HEK293 (cell line): ENCODE measurements around the gene CHCHD1.

Source experiments
- CTCF ChIP-seq: fragments of 450-650 bp; formaldehyde crosslinking; IDR thresholded peaks from 2 replicates; pipeline ENCODE4 v1.5.1; 2016; ENCODE audit warnings: missing biosample characterization, missing genetic modification characterization
- GLI4 ChIP-seq: fragments of 450-650 bp; formaldehyde crosslinking; IDR thresholded peaks from 2 replicates; pipeline ENCODE4 v1.5.1; 2016; ENCODE audit warnings: missing biosample characterization, missing genetic modification characterization
- OVOL3 ChIP-seq: fragments of 450-650 bp; formaldehyde crosslinking; IDR thresholded peaks from 2 replicates; pipeline ENCODE4 v1.5.1; 2016; ENCODE audit warnings: missing biosample characterization, missing genetic modification characterization
- ZBTB26 ChIP-seq: fragments of 450-650 bp; formaldehyde crosslinking; optimal IDR thresholded peaks from 2 replicates; pipeline ENCODE3; 2016; ENCODE audit warnings: missing biosample characterization, mild to moderate bottlenecking, missing genetic modification characterization
- ZNF175 ChIP-seq: fragments of 450-650 bp; formaldehyde crosslinking; IDR thresholded peaks from 2 replicates; pipeline ENCODE4 v1.5.1; 2016; ENCODE audit warnings: missing biosample characterization, missing genetic modification characterization
- ZNF404 ChIP-seq: fragments of 450-650 bp; formaldehyde crosslinking; IDR thresholded peaks from 2 replicates; pipeline ENCODE4 v1.5.1; 2017; ENCODE audit warnings: missing biosample characterization, missing genetic modification characterization
- ZNF585B ChIP-seq: fragments of 450-650 bp; formaldehyde crosslinking; IDR thresholded peaks from 2 replicates; pipeline ENCODE4 v1.5.1; 2016; ENCODE audit warnings: missing biosample characterization, missing genetic modification characterization
- ZNF596 ChIP-seq: fragments of 450-650 bp; IDR thresholded peaks from 2 replicates; pipeline ENCODE4 v1.5.0; 2018; ENCODE audit warnings: missing biosample characterization, mild to moderate bottlenecking, missing genetic modification characterization, moderate library complexity
- ZNF658 ChIP-seq: fragments of 450-650 bp; formaldehyde crosslinking; IDR thresholded peaks from 2 replicates; pipeline ENCODE4; 2016; ENCODE audit warnings: missing biosample characterization, missing genetic modification characterization
- ZNF785 ChIP-seq: fragments of 450-650 bp; formaldehyde crosslinking; IDR thresholded peaks from 2 replicates; pipeline ENCODE4 v1.5.1; 2016; ENCODE audit warnings: missing biosample characterization, missing genetic modification characterization
- TF ChIP-seq, protein P1 (sequence below): fragments of 450-650 bp; formaldehyde crosslinking; IDR thresholded peaks from 2 replicates; pipeline ENCODE4 v1.5.1; 2016; ENCODE audit warnings: missing biosample characterization, missing genetic modification characterization
- TF ChIP-seq, protein P2 (sequence below): fragments of 450-650 bp; formaldehyde crosslinking; IDR thresholded peaks from 2 replicates; pipeline ENCODE4 v1.5.1; 2016; ENCODE audit warnings: missing biosample characterization, missing genetic modification characterization

GRCh38 chr10:73769396-73769795 is 12.5 kb upstream of the CHCHD1 start:
- TF ChIP-seq ZNF175 (no peak), CTCF (tag by site-specific recombination) (no peak), ZNF658 (tag by site-specific recombination) (no peak), OVOL3 (tag by site-specific recombination) (no peak), ZNF785 (tag by site-specific recombination) (no peak), ZNF596 (tag by site-specific recombination) (no peak), GLI4 (tag by site-specific recombination) (no peak), ZNF404 (tag by site-specific recombination) (no peak), ZBTB26 (tag by site-specific recombination) (no peak), ZNF585B (no peak)
- TF ChIP-seq, protein P1, sequence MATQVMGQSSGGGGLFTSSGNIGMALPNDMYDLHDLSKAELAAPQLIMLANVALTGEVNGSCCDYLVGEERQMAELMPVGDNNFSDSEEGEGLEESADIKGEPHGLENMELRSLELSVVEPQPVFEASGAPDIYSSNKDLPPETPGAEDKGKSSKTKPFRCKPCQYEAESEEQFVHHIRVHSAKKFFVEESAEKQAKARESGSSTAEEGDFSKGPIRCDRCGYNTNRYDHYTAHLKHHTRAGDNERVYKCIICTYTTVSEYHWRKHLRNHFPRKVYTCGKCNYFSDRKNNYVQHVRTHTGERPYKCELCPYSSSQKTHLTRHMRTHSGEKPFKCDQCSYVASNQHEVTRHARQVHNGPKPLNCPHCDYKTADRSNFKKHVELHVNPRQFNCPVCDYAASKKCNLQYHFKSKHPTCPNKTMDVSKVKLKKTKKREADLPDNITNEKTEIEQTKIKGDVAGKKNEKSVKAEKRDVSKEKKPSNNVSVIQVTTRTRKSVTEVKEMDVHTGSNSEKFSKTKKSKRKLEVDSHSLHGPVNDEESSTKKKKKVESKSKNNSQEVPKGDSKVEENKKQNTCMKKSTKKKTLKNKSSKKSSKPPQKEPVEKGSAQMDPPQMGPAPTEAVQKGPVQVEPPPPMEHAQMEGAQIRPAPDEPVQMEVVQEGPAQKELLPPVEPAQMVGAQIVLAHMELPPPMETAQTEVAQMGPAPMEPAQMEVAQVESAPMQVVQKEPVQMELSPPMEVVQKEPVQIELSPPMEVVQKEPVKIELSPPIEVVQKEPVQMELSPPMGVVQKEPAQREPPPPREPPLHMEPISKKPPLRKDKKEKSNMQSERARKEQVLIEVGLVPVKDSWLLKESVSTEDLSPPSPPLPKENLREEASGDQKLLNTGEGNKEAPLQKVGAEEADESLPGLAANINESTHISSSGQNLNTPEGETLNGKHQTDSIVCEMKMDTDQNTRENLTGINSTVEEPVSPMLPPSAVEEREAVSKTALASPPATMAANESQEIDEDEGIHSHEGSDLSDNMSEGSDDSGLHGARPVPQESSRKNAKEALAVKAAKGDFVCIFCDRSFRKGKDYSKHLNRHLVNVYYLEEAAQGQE (tag by site-specific recombination): no peak
- TF ChIP-seq, protein P2, sequence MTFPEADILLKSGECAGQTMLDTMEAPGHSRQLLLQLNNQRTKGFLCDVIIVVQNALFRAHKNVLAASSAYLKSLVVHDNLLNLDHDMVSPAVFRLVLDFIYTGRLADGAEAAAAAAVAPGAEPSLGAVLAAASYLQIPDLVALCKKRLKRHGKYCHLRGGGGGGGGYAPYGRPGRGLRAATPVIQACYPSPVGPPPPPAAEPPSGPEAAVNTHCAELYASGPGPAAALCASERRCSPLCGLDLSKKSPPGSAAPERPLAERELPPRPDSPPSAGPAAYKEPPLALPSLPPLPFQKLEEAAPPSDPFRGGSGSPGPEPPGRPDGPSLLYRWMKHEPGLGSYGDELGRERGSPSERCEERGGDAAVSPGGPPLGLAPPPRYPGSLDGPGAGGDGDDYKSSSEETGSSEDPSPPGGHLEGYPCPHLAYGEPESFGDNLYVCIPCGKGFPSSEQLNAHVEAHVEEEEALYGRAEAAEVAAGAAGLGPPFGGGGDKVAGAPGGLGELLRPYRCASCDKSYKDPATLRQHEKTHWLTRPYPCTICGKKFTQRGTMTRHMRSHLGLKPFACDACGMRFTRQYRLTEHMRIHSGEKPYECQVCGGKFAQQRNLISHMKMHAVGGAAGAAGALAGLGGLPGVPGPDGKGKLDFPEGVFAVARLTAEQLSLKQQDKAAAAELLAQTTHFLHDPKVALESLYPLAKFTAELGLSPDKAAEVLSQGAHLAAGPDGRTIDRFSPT: no peak
